GM18951 (cell line): Measurements from ENCODE around the gene RPL18A.
A peak's percentile ranks its signal among the peaks of the same experiment; 100 is the strongest.

Experiments used
- POLR2A ChIP-seq: IDR thresholded peaks from 4 replicates; pipeline ENCODE4 v1.6.1; 2011; ENCODE audit warnings: mild to moderate bottlenecking; ENCODE audit not compliant: insufficient read length, insufficient read depth; ENCODE audit errors: extremely low read depth
- in situ Hi-C: fragments of 300-500 bp; cut with MboI; formaldehyde crosslinking; loops from one replicate; pipeline ENCODE4 v1.12.0; 2022; ENCODE audit warnings: low sequenced_read_pairs, mixed read lengths, inconsistent platforms; ENCODE audit not compliant: unreplicated experiment

Gene RPL18A

GRCh38 chr19:17865364-17866311 lies 5.9 kb downstream of the RPL18A start:
- in situ Hi-C loops, result no loop called here
- TF ChIP-seq POLR2A, result peak; percentile 53

DNA sequence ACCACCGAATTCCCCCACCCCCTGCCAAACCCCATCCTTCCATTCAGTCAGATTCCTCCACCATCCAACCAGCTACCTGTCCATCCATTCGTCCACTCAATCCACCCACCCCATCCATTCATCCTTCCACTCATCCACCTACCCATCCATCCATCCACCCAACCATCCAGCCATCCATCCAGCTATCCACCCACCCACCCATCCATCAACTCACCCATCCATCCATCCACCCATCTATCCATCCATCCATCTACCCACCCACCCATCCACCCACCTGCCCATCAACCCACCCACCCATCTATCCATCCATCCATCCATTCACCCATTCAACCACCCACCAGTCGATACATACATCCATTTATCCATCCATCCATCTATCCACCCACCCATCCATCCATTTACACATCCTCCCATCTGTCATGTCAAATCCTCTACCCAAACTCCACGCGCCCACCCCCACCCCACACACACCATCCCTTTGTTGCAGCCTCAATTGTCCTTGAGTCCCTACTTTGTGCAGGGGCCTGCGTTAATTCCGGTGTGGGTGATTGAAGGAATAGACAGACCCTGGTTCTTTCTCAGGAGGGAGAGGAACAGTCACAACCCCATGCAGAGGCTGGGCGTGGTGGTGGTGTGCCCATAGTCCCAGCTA lies 6.7 kb downstream of the RPL18A start:
- in situ Hi-C loops, result no loop called here
- TF ChIP-seq POLR2A, result no peak

DNA sequence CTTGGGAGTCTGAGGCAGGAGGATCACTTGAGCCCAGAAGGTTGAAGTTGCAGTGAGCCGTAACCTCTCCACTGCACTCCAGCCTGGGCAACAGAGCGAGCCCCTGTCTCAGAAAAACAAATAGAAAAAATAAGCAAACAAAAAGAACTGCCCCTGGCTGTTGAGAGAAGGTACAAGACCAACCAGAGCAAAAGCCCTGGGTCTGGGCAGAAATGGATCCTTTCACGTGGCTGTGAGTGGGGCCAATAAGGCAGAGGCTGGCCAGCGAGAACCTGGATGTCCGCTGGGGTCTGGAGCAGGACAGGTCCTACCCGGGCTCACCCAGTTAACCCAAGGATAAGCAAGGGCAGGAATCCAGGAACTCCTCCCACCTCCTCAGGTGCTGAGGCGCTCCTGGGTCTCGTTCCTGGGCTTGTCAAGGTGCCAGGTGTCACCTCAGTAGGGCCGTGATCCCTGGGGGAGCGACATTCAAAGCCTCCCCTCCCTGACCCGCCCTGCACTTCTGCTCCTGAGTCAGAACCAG lies 7.3 kb downstream of the RPL18A start:
- TF ChIP-seq POLR2A, result no peak
- in situ Hi-C loops, result no loop called here

GRCh38 chr19:17868669-17869068 lies 9.0 kb downstream of the RPL18A start:
- in situ Hi-C loops, result no loop called here
- no peak for TF ChIP-seq POLR2A

- in situ Hi-C loops, result no loop called here
These were observed 9.5 kb downstream of the RPL18A start for GRCh38 chr19:17869114-17869608.

DNA sequence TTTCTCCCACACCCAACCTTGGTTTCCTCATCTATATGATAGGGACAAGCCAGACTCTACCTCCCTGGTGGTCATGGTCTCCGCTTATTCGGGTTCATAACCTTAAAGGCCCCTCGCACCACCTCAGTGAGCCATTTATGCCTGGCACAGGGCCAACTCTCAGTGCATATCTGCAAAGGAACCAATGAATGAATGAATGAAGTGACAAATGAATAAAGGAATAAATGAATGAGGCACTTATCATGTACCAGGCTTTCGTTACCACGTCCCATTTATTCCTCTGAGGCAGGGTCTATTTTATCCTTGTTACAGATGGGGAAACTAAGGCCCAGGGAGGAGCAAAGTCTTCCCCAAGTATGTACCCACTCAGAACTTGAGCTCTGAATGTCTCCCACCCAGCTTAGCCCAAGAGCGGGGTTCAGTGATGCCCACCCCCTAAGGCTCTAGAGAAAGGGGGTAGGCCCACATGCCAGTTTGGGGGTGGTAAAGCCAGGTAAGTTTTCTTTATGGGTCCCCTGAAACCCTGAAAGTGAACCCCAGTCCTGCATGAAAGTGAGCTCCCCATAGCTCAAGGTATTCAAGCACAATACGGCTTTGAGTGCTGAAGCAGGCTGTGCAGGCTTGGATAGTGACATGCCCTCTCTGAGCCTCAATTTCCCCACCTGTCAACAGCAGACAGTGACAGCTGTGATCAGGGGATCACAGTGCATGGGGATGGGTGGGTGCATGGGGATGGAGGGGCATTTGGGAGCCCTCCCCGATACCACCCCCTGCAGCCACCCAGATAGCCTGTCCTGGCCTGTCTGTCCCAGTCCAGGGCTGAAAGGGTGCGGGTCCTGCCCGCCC lies 11.5 kb downstream of the RPL18A start:
- TF ChIP-seq POLR2A, result no peak
- in situ Hi-C loops, result no loop called here

More at GRCh38 chr19:17869114-17869608, 9.5 kb downstream of the RPL18A start:
- no peak for TF ChIP-seq POLR2A

DNA sequence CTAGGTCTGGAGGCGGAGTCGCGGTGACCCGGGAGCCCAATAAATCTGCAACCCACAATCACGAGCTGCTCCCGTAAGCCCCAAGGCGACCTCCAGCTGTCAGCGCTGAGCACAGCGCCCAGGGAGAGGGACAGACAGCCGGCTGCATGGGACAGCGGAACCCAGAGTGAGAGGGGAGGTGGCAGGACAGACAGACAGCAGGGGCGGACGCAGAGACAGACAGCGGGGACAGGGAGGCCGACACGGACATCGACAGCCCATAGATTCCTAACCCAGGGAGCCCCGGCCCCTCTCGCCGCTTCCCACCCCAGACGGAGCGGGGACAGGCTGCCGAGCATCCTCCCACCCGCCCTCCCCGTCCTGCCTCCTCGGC lies 12.2 kb downstream of the RPL18A start, which contains the start of gene SLC5A5:
SLC5A5 (plus strand) TSS at position 68 of the 373 bp plus-strand sequence. CDS start 375 bp downstream, outside the sequence.
- in situ Hi-C loops, result no loop called here
- TF ChIP-seq POLR2A, result no peak

DNA sequence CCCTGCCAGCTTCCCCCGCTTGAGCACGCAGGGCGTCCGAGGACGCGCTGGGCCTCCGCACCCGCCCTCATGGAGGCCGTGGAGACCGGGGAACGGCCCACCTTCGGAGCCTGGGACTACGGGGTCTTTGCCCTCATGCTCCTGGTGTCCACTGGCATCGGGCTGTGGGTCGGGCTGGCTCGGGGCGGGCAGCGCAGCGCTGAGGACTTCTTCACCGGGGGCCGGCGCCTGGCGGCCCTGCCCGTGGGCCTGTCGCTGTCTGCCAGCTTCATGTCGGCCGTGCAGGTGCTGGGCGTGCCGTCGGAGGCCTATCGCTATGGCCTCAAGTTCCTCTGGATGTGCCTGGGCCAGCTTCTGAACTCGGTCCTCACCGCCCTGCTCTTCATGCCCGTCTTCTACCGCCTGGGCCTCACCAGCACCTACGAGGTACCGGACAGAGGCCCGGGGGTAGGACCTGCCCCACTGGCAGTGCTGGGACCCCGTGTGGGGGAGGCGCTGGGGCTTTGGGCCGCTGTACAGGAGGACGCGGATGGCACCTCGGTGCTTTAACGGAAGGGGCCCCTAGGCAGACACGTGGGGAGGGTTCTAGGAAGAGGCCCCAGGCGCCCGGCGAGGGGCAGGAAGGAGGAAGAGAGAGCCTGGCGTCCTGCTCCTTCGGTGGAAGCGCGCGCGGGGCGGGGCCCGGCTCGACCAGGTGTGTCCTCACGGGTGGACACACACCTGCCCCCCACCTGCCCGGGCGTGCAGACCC lies 12.7 kb downstream of the RPL18A start:
- no peak for TF ChIP-seq POLR2A

GRCh38 chr19:17873786-17874757 lies 14.4 kb downstream of the RPL18A start:
- in situ Hi-C loops, result no loop called here
- TF ChIP-seq POLR2A, result no peak

More for the DNA sequence above, 12.7 kb downstream of the RPL18A start:
- in situ Hi-C loops, result no loop called here

DNA sequence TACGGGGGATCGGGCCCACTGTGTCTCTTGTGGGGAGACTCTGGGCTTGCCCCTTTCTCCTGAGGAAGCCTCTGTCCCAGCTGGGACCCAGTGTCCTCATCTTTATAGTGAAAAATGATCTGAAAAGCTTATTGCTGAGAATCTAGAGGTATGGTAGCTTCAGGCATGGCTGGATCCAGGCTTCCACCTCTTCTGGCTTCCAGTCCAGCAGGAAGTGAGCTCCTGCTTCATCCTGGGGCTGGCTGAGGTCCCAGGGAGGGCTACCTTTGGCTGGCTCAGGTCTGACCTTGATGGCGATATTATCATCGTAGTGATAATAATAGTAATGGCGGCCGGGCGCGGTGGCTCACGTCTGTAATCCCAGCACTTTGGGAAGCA lies 15.0 kb downstream of the RPL18A start:
- TF ChIP-seq POLR2A, result no peak
- in situ Hi-C loops, result no loop called here

- no peak for TF ChIP-seq POLR2A
- in situ Hi-C loops, result no loop called here
These were observed 18.0 kb downstream of the RPL18A start for GRCh38 chr19:17877696-17878095.
